Thyroid gland (tissue), 4 donors: ENCODE measurements around the gene MYO10. TPM values are rescaled to one million over a fixed set of nuclear protein-coding genes. Genes with fewer than 3 reads are reported as not detected.

Experiments
- DNase-seq, 2 donors: peaks; one replicate each; pipeline ENCODE4 v3.0.0-alpha.2; 2019
- H3K27ac ChIP-seq, 3 donors: fragments of 200-600 bp; sonication (generic); 1 replicate in 2 of 3; 2 replicates in 1 of 3; pipeline ENCODE4 v1.5.1; 2016 to 2019; ENCODE audit warnings: mild to moderate bottlenecking in 1 of 3, moderate library complexity in 1 of 3
- H3K27me3 ChIP-seq: fragments of 200-600 bp; sonication (generic); one replicate; pipeline ENCODE4 v1.5.1; 2019
- H3K36me3 ChIP-seq, 2 donors: fragments of 200-600 bp; sonication (generic); one replicate each; pipeline ENCODE4 v1.5.1; 2016 to 2019
- H3K4me1 ChIP-seq, 2 donors: fragments of 200-600 bp; sonication (generic); one replicate each; pipeline ENCODE4 v1.5.1; 2017 to 2019
- H3K4me3 ChIP-seq, 3 donors: fragments of 200-600 bp; sonication (generic); replicated peaks in 1 of 3; 1 replicate in 2 of 3; 2 replicates in 1 of 3; pipeline ENCODE4 v1.5.1; 2016; ENCODE audit warnings: mild to moderate bottlenecking in 1 of 3
- H3K9me3 ChIP-seq: fragments of 200-600 bp; sonication (generic); one replicate; pipeline ENCODE4 v1.5.1; 2017
- CTCF ChIP-seq, 6 experiments: fragments of 200-600 bp in 3 of 6; fragments of 450-650 bp in 3 of 6; sonication (generic) in 3 of 6; IDR thresholded peaks; one replicate each; pipeline ENCODE4 v1.5.1; 2016 to 2019; ENCODE audit warnings: antibody characterized with exemption in 6 of 6, mild to moderate bottlenecking in 2 of 6, inconsistent platforms in 1 of 6, moderate library complexity in 1 of 6
- POLR2A ChIP-seq, 2 donors: fragments of 450-650 bp; IDR thresholded peaks; one replicate each; pipeline ENCODE4 v1.6.1; 2017; ENCODE audit warnings: antibody characterized with exemption in 2 of 2, mild to moderate bottlenecking in 2 of 2, moderate library complexity in 1 of 2
- WGBS, 2 donors: methylation state at CpG; one replicate each; pipeline ENCODE4 v1.1.5; 2017; 5-methylcytosine and 5-hydroxymethylcytosine counted together
- intact Hi-C: fragments of 100-400 bp; cut with DNase I; formaldehyde crosslinking; loops from one replicate; pipeline ENCODE4 v1.15.1; 2023
- total RNA-seq, 4 donors: library from RNA; depleted of rRNA; stranded (reverse); fragments of >200 nt; gene quantifications; one replicate each; pipeline ENCODE4 v1.2.3, GENCODE V29; 2016

Gene MYO10
- total RNA-seq, 4 donors from 2014 or later, result 49.2 to 89.6 (median 71.0) TPM

- no peak for TF ChIP-seq POLR2A (IDR thresholded peaks at IDR 0.05)
- no peak for TF ChIP-seq CTCF (IDR thresholded peaks at IDR 0.05)
- no peaks in the 10 kb centered on the region for H3K36me3 ChIP-seq
- intact Hi-C loops, result no loop called here
- WGBS, 2 donors, result 58 to 63% methylated on average over 13 to 17 of the region's 17 CpGs
- H3K27me3 ChIP-seq, result no peaks in the 10 kb centered on the region
- DNase-seq, result peak; percentile 52 to 68
- H3K4me1 ChIP-seq, result peaks cover 23 to 25% of the 10 kb centered on the region in 2 donors
- no peaks in the 10 kb centered on the region for H3K9me3 ChIP-seq
- peak overlapping the region in 2 of 3 donors; percentile 4 to 12 for H3K27ac ChIP-seq
- H3K4me3 ChIP-seq, result no peak overlapping the region
Observed at GRCh38 chr5:16866795-16867576, 69.1 kb downstream of the MYO10 start.

GRCh38 chr5:16866273-16866672, 69.8 kb downstream of the MYO10 start:
- Histone ChIP-seq H3K4me3 (no peak overlapping the region), H3K27ac (peak overlapping the region in 1 of 3 donors; percentile 4), H3K27me3 (no peaks in the 10 kb centered on the region), H3K9me3 (no peaks in the 10 kb centered on the region), H3K36me3 (no peaks in the 10 kb centered on the region), H3K4me1 (peaks cover 22 to 25% of the 10 kb centered on the region in 2 donors)
- intact Hi-C loops, result no loop called here
- WGBS, 2 donors, result 83 to 93% methylated on average over 4 of the region's 4 CpGs
- TF ChIP-seq CTCF (IDR thresholded peaks at IDR 0.05), result no peak
- TF ChIP-seq POLR2A (IDR thresholded peaks at IDR 0.05), result no peak
- no peak for DNase-seq

- H3K4me1 ChIP-seq, result peaks cover 18 to 25% of the 10 kb centered on the region in 2 donors
- 79 to 80% methylated on average over 8 of the region's 8 CpGs for WGBS, 2 donors
Observed at GRCh38 chr5:16865151-16865550, 70.9 kb downstream of the MYO10 start.

GRCh38 chr5:16864631-16865131, 71.4 kb downstream of the MYO10 start:
- H3K27ac ChIP-seq, result peak overlapping the region in 1 of 3 donors; percentile 29

More at GRCh38 chr5:16865151-16865550, 70.9 kb downstream of the MYO10 start:
- Histone ChIP-seq H3K36me3 (no peaks in the 10 kb centered on the region), H3K27ac (no peak overlapping the region), H3K9me3 (no peaks in the 10 kb centered on the region), H3K27me3 (no peaks in the 10 kb centered on the region), H3K4me3 (no peak overlapping the region)
- no peak for DNase-seq
- TF ChIP-seq POLR2A (IDR thresholded peaks at IDR 0.05) (no peak), CTCF (IDR thresholded peaks at IDR 0.05) (no peak)
- intact Hi-C loops, result no loop called here

DNA sequence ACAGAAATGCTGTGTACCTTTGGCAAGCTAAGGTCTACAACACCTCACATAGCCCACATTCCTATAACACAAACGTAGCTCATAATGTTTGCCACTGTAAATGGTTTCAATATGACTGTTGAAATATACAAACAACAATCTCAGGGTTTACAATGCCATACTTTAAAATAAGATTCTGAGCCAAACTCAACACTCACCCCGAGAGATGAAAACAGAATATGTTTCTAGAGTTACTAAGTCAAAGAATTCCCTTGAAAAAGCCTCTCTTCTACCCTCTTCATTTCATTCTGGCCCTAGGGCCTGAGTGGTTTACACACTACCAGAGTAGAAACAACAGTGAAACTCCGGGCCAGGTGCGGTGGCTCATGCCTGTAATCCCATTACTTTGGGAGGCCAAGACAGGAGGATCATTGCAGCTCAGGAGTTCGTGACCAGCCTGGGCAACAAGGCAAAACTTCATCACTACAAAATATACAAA, 72.6 kb downstream of the MYO10 start:
- Histone ChIP-seq H3K4me1 (peaks cover 18 to 25% of the 10 kb centered on the region in 2 donors), H3K27ac (no peak overlapping the region), H3K36me3 (no peaks in the 10 kb centered on the region), H3K9me3 (no peaks in the 10 kb centered on the region), H3K4me3 (no peak overlapping the region), H3K27me3 (no peaks in the 10 kb centered on the region)
- WGBS, 2 donors, result 84 to 89% methylated on average over 5 of the region's 5 CpGs
- DNase-seq, result no peak
- TF ChIP-seq POLR2A (IDR thresholded peaks at IDR 0.05) (no peak), CTCF (IDR thresholded peaks at IDR 0.05) (no peak)
- intact Hi-C loops, result no loop called here

More at GRCh38 chr5:16864631-16865131, 71.4 kb downstream of the MYO10 start:
- Histone ChIP-seq H3K9me3 (no peaks in the 10 kb centered on the region), H3K36me3 (no peaks in the 10 kb centered on the region), H3K4me3 (no peak overlapping the region), H3K4me1 (peaks cover 18 to 25% of the 10 kb centered on the region in 2 donors), H3K27me3 (no peaks in the 10 kb centered on the region)
- intact Hi-C loops, result no loop called here
- WGBS, 2 donors, result 72 to 73% methylated on average over 4 of the region's 4 CpGs
- no peak for DNase-seq
- TF ChIP-seq POLR2A (IDR thresholded peaks at IDR 0.05), result no peak
